ENCODE measurements around the gene TMC1.

TMC1 gene

GRCh38 chr9:72597601-72598000 is 76.2 kb downstream of the TMC1 start:
- Histone ChIP-seq H3K27me3 (ENCODE audit: insufficient read depth, low read length, poor library complexity) (peaks cover 5% of the 10 kb centered on the region), H3K36me3 (ENCODE audit: insufficient read depth, low read length) (no peaks in the 10 kb centered on the region), H3K4me2 (ENCODE audit: insufficient read depth, low read length) (no peak overlapping the region), H3K79me2 (ENCODE audit: insufficient read depth, low read length) (no peaks in the 10 kb centered on the region), H4K20me1 (ENCODE audit: insufficient read depth, low read length) (no peaks in the 10 kb centered on the region), H3K4me1 (ENCODE audit: insufficient read depth, low read length) (no peaks in the 10 kb centered on the region), H3K27ac (ENCODE audit: low read length) (no peak overlapping the region), H3K9ac (ENCODE audit: low read depth, low read length) (no peak overlapping the region), H3K9me3 (ENCODE audit: insufficient read depth, low read length, severe bottlenecking) (no peaks in the 10 kb centered on the region), H2AFZ (ENCODE audit: low read depth, low read length) (no peak overlapping the region), H3K4me3 (ENCODE audit: low read depth in 1 of 2, low read length in 2 of 2) (no peak overlapping the region)
- DNase-seq (no peak), ATAC-seq (ENCODE audit: insufficient read depth, low read depth) (no peak)
- TF ChIP-seq, protein P1, sequence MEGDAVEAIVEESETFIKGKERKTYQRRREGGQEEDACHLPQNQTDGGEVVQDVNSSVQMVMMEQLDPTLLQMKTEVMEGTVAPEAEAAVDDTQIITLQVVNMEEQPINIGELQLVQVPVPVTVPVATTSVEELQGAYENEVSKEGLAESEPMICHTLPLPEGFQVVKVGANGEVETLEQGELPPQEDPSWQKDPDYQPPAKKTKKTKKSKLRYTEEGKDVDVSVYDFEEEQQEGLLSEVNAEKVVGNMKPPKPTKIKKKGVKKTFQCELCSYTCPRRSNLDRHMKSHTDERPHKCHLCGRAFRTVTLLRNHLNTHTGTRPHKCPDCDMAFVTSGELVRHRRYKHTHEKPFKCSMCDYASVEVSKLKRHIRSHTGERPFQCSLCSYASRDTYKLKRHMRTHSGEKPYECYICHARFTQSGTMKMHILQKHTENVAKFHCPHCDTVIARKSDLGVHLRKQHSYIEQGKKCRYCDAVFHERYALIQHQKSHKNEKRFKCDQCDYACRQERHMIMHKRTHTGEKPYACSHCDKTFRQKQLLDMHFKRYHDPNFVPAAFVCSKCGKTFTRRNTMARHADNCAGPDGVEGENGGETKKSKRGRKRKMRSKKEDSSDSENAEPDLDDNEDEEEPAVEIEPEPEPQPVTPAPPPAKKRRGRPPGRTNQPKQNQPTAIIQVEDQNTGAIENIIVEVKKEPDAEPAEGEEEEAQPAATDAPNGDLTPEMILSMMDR (IDR thresholded peaks at IDR 0.05; ENCODE audit: borderline replicate concordance, extremely low read depth, low read length, poor library complexity, severe bottlenecking) = no peak
- no peak for TF ChIP-seq EZH2 (IDR thresholded peaks at IDR 0.05; ENCODE audit: borderline replicate concordance, low read depth, low read length, severe bottlenecking)

GRCh38 chr9:72598639-72599038 is 77.2 kb downstream of the TMC1 start:
- H3K27me3 ChIP-seq (ENCODE audit: insufficient read depth, low read length, poor library complexity) = peaks cover 5% of the 10 kb centered on the region
- no peak for DNase-seq
- no peak overlapping the region for H2AFZ ChIP-seq (ENCODE audit: low read depth, low read length)
- H3K9ac ChIP-seq (ENCODE audit: low read depth, low read length) = no peak overlapping the region
- no peak overlapping the region for H3K4me3 ChIP-seq (ENCODE audit: low read depth in 1 of 2, low read length in 2 of 2)
- H3K27ac ChIP-seq (ENCODE audit: low read length) = no peak overlapping the region
- H3K4me2 ChIP-seq (ENCODE audit: insufficient read depth, low read length) = no peak overlapping the region
- ATAC-seq (ENCODE audit: insufficient read depth, low read depth) = no peak
- no peaks in the 10 kb centered on the region for H3K79me2 ChIP-seq (ENCODE audit: insufficient read depth, low read length)
- no peaks in the 10 kb centered on the region for H3K36me3 ChIP-seq (ENCODE audit: insufficient read depth, low read length)
- TF ChIP-seq, protein P1 (IDR thresholded peaks at IDR 0.05; ENCODE audit: borderline replicate concordance, extremely low read depth, low read length, poor library complexity, severe bottlenecking) = no peak
- no peak for TF ChIP-seq EZH2 (IDR thresholded peaks at IDR 0.05; ENCODE audit: borderline replicate concordance, low read depth, low read length, severe bottlenecking)
- H3K9me3 ChIP-seq (ENCODE audit: insufficient read depth, low read length, severe bottlenecking) = no peaks in the 10 kb centered on the region
- H4K20me1 ChIP-seq (ENCODE audit: insufficient read depth, low read length) = no peaks in the 10 kb centered on the region
- H3K4me1 ChIP-seq (ENCODE audit: insufficient read depth, low read length) = no peaks in the 10 kb centered on the region

DNA sequence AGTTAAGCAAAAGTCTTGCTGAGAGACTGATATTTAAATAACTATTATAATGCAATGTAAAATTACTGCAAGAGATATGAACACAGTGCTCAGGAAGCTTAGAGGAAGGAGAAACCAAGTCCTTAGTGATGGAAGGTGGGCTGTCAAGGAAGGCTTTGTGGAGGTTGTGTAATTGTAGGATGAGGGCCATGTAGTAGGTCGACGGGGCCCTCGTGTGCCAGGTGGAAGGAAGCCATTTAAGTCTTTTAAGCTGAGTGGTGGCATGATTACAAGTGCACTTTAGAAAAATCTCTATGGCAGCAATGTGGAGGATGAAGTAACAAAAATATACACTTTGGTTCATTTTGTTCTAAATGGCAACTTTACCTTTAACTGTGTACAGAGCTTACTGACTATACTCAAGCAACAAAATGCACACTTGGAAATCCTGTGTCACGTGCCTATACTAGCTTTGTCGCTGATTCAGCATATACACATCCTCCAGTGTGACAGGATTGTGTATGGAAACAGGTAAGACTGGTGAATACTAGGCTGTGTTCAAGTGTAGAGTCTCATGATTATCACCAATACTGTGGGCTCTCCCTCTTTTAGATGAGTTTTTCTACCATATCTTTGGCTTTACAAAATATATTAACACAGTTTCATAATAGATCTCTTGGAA is 78.6 kb downstream of the TMC1 start:
- Histone ChIP-seq H3K79me2 (ENCODE audit: insufficient read depth, low read length) (no peaks in the 10 kb centered on the region), H3K9ac (ENCODE audit: low read depth, low read length) (no peak overlapping the region), H3K4me1 (ENCODE audit: insufficient read depth, low read length) (no peaks in the 10 kb centered on the region), H3K4me2 (ENCODE audit: insufficient read depth, low read length) (no peak overlapping the region), H3K9me3 (ENCODE audit: insufficient read depth, low read length, severe bottlenecking) (no peaks in the 10 kb centered on the region), H3K27me3 (ENCODE audit: insufficient read depth, low read length, poor library complexity) (peaks cover 4% of the 10 kb centered on the region), H4K20me1 (ENCODE audit: insufficient read depth, low read length) (no peaks in the 10 kb centered on the region), H3K27ac (ENCODE audit: low read length) (no peak overlapping the region), H3K4me3 (ENCODE audit: low read depth in 1 of 2, low read length in 2 of 2) (no peak overlapping the region), H3K36me3 (ENCODE audit: insufficient read depth, low read length) (no peaks in the 10 kb centered on the region), H2AFZ (ENCODE audit: low read depth, low read length) (no peak overlapping the region)
- TF ChIP-seq, protein P1 (IDR thresholded peaks at IDR 0.05; ENCODE audit: borderline replicate concordance, extremely low read depth, low read length, poor library complexity, severe bottlenecking) = no peak
- no peak for TF ChIP-seq EZH2 (IDR thresholded peaks at IDR 0.05; ENCODE audit: borderline replicate concordance, low read depth, low read length, severe bottlenecking)
- no peak for ATAC-seq (ENCODE audit: insufficient read depth, low read depth)
- DNase-seq = no peak
